Measurements from ENCODE around the gene SETD2. TPM values are rescaled to one million over a fixed set of nuclear protein-coding genes. Genes with fewer than 3 reads are reported as not detected.

Gene SETD2
- total RNA-seq, 2 experiments from 2014 or later: 55.7 to 74.5 TPM

GRCh38 chr3:46978985-46979944 lies 184.6 kb downstream of the SETD2 start, which contains the start of gene NBEAL2:
Gene NBEAL2, plus strand, starts transcription at chr3:46979666. Its CDS starts 196 bp downstream, at chr3:46979862.
- peak within 1 kb of the TSS; percentile 90 for H3K4me2 ChIP-seq (ENCODE audit: low read length)
- no peaks in the 10 kb centered on the region for H3K9me2 ChIP-seq (ENCODE audit: insufficient read depth, low read length)
- H3K79me2 ChIP-seq (ENCODE audit: insufficient read depth, low read depth, low read length): peaks cover 58% of the 10 kb centered on the region
- peak within 1 kb of the TSS; percentile 96 for H3K4me3 ChIP-seq (ENCODE audit: low read depth, low read length, poor library complexity, severe bottlenecking)
- peak within 1 kb of the TSS; percentile 48 for H2AFZ ChIP-seq (ENCODE audit: low read length)
- peaks cover 17% of the 10 kb centered on the region for H3K36me3 ChIP-seq (ENCODE audit: insufficient read depth, low read length)
- POLR2A ChIA-PET: interaction anchor here (0.9 to 5.6 kb wide), 9 partner anchors 8 to 52 kb away, joined by 3 to 39 read pairs (median 3); no protein-coding TSS in a partner anchor
- intact Hi-C loops (cut with micrococcal nuclease; ENCODE audit: unreplicated experiment): loop anchor here (2.0 kb wide), 1 partner anchor 52 kb away; no protein-coding TSS in a partner anchor
- BruUV-seq (replicated peaks): TSS peak; percentile 57
- H4K20me1 ChIP-seq (ENCODE audit: insufficient read depth, low read length): no peaks in the 10 kb centered on the region
- peak within 1 kb of the TSS; percentile 77 for H3K27ac ChIP-seq (ENCODE audit: low read depth, low read length, poor library complexity, severe bottlenecking)
- DNase-seq (ENCODE audit: low spot score): peak; percentile 96
- no peaks in the 10 kb centered on the region for H3K9me3 ChIP-seq (ENCODE audit: low read length)
- no peak for TF ChIP-seq EZH2phosphoT487 (IDR thresholded peaks at IDR 0.05; ENCODE audit: borderline replicate concordance, low read depth, low read length)
- TF ChIP-seq, protein P1, sequence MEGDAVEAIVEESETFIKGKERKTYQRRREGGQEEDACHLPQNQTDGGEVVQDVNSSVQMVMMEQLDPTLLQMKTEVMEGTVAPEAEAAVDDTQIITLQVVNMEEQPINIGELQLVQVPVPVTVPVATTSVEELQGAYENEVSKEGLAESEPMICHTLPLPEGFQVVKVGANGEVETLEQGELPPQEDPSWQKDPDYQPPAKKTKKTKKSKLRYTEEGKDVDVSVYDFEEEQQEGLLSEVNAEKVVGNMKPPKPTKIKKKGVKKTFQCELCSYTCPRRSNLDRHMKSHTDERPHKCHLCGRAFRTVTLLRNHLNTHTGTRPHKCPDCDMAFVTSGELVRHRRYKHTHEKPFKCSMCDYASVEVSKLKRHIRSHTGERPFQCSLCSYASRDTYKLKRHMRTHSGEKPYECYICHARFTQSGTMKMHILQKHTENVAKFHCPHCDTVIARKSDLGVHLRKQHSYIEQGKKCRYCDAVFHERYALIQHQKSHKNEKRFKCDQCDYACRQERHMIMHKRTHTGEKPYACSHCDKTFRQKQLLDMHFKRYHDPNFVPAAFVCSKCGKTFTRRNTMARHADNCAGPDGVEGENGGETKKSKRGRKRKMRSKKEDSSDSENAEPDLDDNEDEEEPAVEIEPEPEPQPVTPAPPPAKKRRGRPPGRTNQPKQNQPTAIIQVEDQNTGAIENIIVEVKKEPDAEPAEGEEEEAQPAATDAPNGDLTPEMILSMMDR (conservative IDR thresholded peaks at IDR 0.05; ENCODE audit: low read length): no peak
- H3K4me1 ChIP-seq (ENCODE audit: insufficient read depth, low read length, poor library complexity, severe bottlenecking): peaks cover 65% of the 10 kb centered on the region
- CTCF ChIA-PET (ENCODE audit: unreplicated experiment): interaction anchor here (0.6 to 1.5 kb wide), 2 partner anchors 26 to 48 kb away, joined by 5 to 6 read pairs; no protein-coding TSS in a partner anchor

- peaks cover 5% of the 10 kb centered on the region; the same call in 1 of the 2 replicates for H4K20me1 ChIP-seq (ENCODE audit: insufficient read depth, low read length)
- DNase-seq (ENCODE audit: low spot score): no peak
- H3K4me3 ChIP-seq (ENCODE audit: low read depth, low read length, poor library complexity, severe bottlenecking): peak overlapping the region; percentile 96
- no peaks in the 10 kb centered on the region for H3K9me3 ChIP-seq (ENCODE audit: low read length)
- H2AFZ ChIP-seq (ENCODE audit: low read length): no peak overlapping the region
- BruUV-seq (replicated peaks): no TSS peak
- H3K4me2 ChIP-seq (ENCODE audit: low read length): peak overlapping the region; percentile 90
- no peak for TF ChIP-seq EZH2phosphoT487 (IDR thresholded peaks at IDR 0.05; ENCODE audit: borderline replicate concordance, low read depth, low read length)
- TF ChIP-seq, protein P1 (conservative IDR thresholded peaks at IDR 0.05; ENCODE audit: low read length): no peak
- peak overlapping the region; percentile 77 for H3K27ac ChIP-seq (ENCODE audit: low read depth, low read length, poor library complexity, severe bottlenecking)
- intact Hi-C loops (cut with micrococcal nuclease; ENCODE audit: unreplicated experiment): loop anchor here (2.0 kb wide), 1 partner anchor 52 kb away; no protein-coding TSS in a partner anchor
- no peaks in the 10 kb centered on the region for H3K9me2 ChIP-seq (ENCODE audit: insufficient read depth, low read length)
- CTCF ChIA-PET (ENCODE audit: unreplicated experiment): no interaction called here
- H3K4me1 ChIP-seq (ENCODE audit: insufficient read depth, low read length, poor library complexity, severe bottlenecking): peaks cover 68% of the 10 kb centered on the region
- H3K36me3 ChIP-seq (ENCODE audit: insufficient read depth, low read length): peaks cover 23% of the 10 kb centered on the region
- H3K79me2 ChIP-seq (ENCODE audit: insufficient read depth, low read depth, low read length): peaks cover 66% of the 10 kb centered on the region
- POLR2A ChIA-PET: interaction anchor here (0.6 to 5.6 kb wide), 5 partner anchors 9 to 231 kb away, joined by 3 to 39 read pairs (median 3); no protein-coding TSS in a partner anchor
These were observed 185.5 kb downstream of the SETD2 start for GRCh38 chr3:46978381-46978780.
